K562 (cell line): ENCODE measurements around the gene GTF2H4. TPM values are rescaled to one million over a fixed set of nuclear protein-coding genes. Genes with fewer than 3 reads are reported as not detected.

ENCODE experiments used
- ATAC-seq: fragments of 200-7000 bp; cut with Tn5 transposase; 3 replicates; pipeline ENCODE4 v1.9.1; 2020; ENCODE audit warnings: moderate library complexity
- BruUV-seq: library from RNA; stranded (reverse); fragments of 400-500 nt; replicated peaks from 2 replicates; lab custom pipeline; 2021; lab: Mats Ljungman, UMichigan
- CTCF ChIA-PET: fragments of 300-600 bp; formaldehyde crosslinking; extraction: SDS; loops from one replicate; lab custom pipeline; 2021; ENCODE audit warnings: low intra/inter-chr PET ratio; lab: Yijun Ruan, JAX
- POLR2A ChIA-PET: fragments of 300-600, 350-650 bp; sonication (Branson Sonifier 250); formaldehyde crosslinking; extraction: SDS; loops from one replicate; lab custom pipeline; 2021; ENCODE audit warnings: antibody characterized with exemption, inconsistent platforms; lab: Yijun Ruan, JAX
- DNase-seq, 4 experiments: peaks; one replicate each; pipeline versions ENCODE4 v3.0.0 to v3.0.0-alpha.2; 2011 to 2018; ENCODE audit warnings: low spot score in 3 of 4, mixed read lengths in 3 of 4; ENCODE audit errors: extremely low read depth in 1 of 4
- FAIRE-seq: peaks from 2 replicates; lab custom pipeline; 2011; peaks lifted over from hg19 to GRCh38; lab: Jason Lieb, UNC
- H2AFZ ChIP-seq: 2 replicates; pipeline ENCODE4 v1.6.0; 2011; ENCODE audit warnings: low read depth, low read length, control low read depth, inconsistent platforms
- H3K27ac ChIP-seq: fragments of 200-600 bp; 3 replicates; pipeline ENCODE4 v1.8.0; 2011; ENCODE audit warnings: low read depth, mild to moderate bottlenecking, control low read depth, inconsistent platforms, low read length, moderate library complexity, mixed read lengths; ENCODE audit errors: extremely low read depth
- H3K27me3 ChIP-seq, 2 experiments: fragments of 300-600 bp in 1 of 2; 2 replicates in 1 of 2; 3 replicates in 1 of 2; pipeline versions ENCODE4 v1.6.0 to v1.8.0; 2011; ENCODE audit warnings: inconsistent platforms in 2 of 2, low read length in 2 of 2, mild to moderate bottlenecking in 1 of 2, mixed read lengths in 1 of 2, moderate library complexity in 1 of 2; ENCODE audit not compliant: control insufficient read depth in 2 of 2, insufficient read depth in 2 of 2
- H3K36me3 ChIP-seq: fragments of 300-600 bp; 3 replicates; pipeline ENCODE4 v1.8.0; 2011; ENCODE audit warnings: mild to moderate bottlenecking, low read length, inconsistent platforms; ENCODE audit not compliant: control insufficient read depth, insufficient read depth
- H3K4me1 ChIP-seq, 2 experiments: fragments of 200-600 bp in 1 of 2; replicated peaks in 1 of 2; 2 replicates in 1 of 2; 3 replicates in 1 of 2; pipeline versions ENCODE4 v1.5.1 to v1.8.0; 2011; ENCODE audit warnings: inconsistent platforms in 2 of 2, low read length in 2 of 2, mild to moderate bottlenecking in 1 of 2, mixed read lengths in 1 of 2, moderate library complexity in 1 of 2; ENCODE audit not compliant: control insufficient read depth in 2 of 2, insufficient read depth in 2 of 2
- H3K4me2 ChIP-seq: 2 replicates; pipeline ENCODE4 v1.6.1; 2011; ENCODE audit warnings: low read length, control low read depth, inconsistent platforms, mixed read lengths; ENCODE audit not compliant: insufficient read depth
- H3K4me3 ChIP-seq: fragments of 200-600 bp; sonication (generic), shearing (Covaris generic); 2 replicates; pipeline ENCODE4 v1.5.1; 2016; ENCODE audit warnings: control low read depth, inconsistent platforms
- H3K79me2 ChIP-seq: fragments of 200-600 bp; 3 replicates; pipeline ENCODE4 v1.8.0; 2011; ENCODE audit warnings: low read length, inconsistent platforms; ENCODE audit not compliant: control insufficient read depth, insufficient read depth
- H3K9ac ChIP-seq, 2 experiments: 2 replicates each; pipeline versions ENCODE4 v1.6.0 to v1.6.1; 2011; ENCODE audit warnings: low read depth in 2 of 2, low read length in 2 of 2, control low read depth in 1 of 2, inconsistent platforms in 1 of 2, mild to moderate bottlenecking in 1 of 2, mixed read lengths in 1 of 2; ENCODE audit not compliant: insufficient read depth in 1 of 2
- H3K9me1 ChIP-seq: one replicate; pipeline ENCODE4 v1.6.0; 2011; ENCODE audit warnings: inconsistent platforms, mild to moderate bottlenecking, low read length, moderate library complexity; ENCODE audit not compliant: control insufficient read depth, insufficient read depth
- H3K9me3 ChIP-seq: replicated peaks from 2 replicates; pipeline ENCODE4 v1.5.1; 2011; ENCODE audit warnings: low read depth, low read length, inconsistent platforms; ENCODE audit not compliant: control insufficient read depth, insufficient read depth
- H4K20me1 ChIP-seq: replicated peaks from 2 replicates; pipeline ENCODE4 v1.6.1; 2011; ENCODE audit warnings: low read length, inconsistent platforms, mixed read lengths; ENCODE audit not compliant: control insufficient read depth, insufficient read depth
- ASH1L ChIP-seq: fragments of 450-650 bp; IDR thresholded peaks from 2 replicates; pipeline ENCODE4 v1.6.1; 2018; ENCODE audit warnings: borderline replicate concordance, mild to moderate bottlenecking, low read depth; ENCODE audit not compliant: partially characterized antibody
- CBX3 ChIP-seq, 2 experiments: IDR thresholded peaks; 1 replicate in 1 of 2; 2 replicates in 1 of 2; pipeline ENCODE4 v1.6.1; 2012; ENCODE audit warnings: inconsistent platforms in 2 of 2, low read length in 2 of 2, borderline replicate concordance in 1 of 2, control low read depth in 1 of 2
- HDAC6 ChIP-seq: IDR thresholded peaks from 2 replicates; pipeline ENCODE4 v1.6.1; 2012; ENCODE audit warnings: low read depth, mild to moderate bottlenecking, control low read depth, inconsistent platforms, low read length, moderate library complexity
- HOXB6 ChIP-seq: fragments of 250-450 bp; sonication (Bioruptor Pico); IDR thresholded peaks from 2 replicates; pipeline ENCODE4 v1.5.1; 2022; ENCODE audit warnings: mild to moderate bottlenecking, borderline replicate concordance
- MAFK ChIP-seq: IDR thresholded peaks from 2 replicates; pipeline ENCODE4 v1.6.1; 2011; ENCODE audit warnings: low read length, improper control_type of control experiment
- MECOM ChIP-seq: fragments of 250-450 bp; sonication (Bioruptor Pico); IDR thresholded peaks from 2 replicates; pipeline ENCODE4 v1.8.0; 2022; ENCODE audit warnings: inconsistent platforms
- MEIS2 ChIP-seq: fragments of 450-650 bp; IDR thresholded peaks from 2 replicates; pipeline ENCODE4 v1.6.1; 2014; ENCODE audit warnings: mild to moderate bottlenecking; ENCODE audit not compliant: partially characterized antibody
- RAD51 ChIP-seq: fragments of 450-650 bp; IDR thresholded peaks from 2 replicates; pipeline ENCODE4 v1.7.1; 2016; ENCODE audit warnings: low read depth, mild to moderate bottlenecking, borderline replicate concordance
- SETDB1 ChIP-seq: IDR thresholded peaks from one replicate; pipeline ENCODE4 v1.6.1; 2012; ENCODE audit warnings: low read length, control low read depth, inconsistent platforms
- SMARCA5 ChIP-seq: fragments of 450-650 bp; IDR thresholded peaks from 2 replicates; pipeline ENCODE4 v1.6.1; 2016
- ZNF23 ChIP-seq: fragments of 250-450 bp; sonication (Bioruptor Pico); IDR thresholded peaks from 2 replicates; pipeline ENCODE4 v1.4.0; 2020; ENCODE audit warnings: mild to moderate bottlenecking
- WGBS: fragments of 100-300 bp; shearing (Covaris generic); methylation state at CpG from one replicate; pipeline ENCODE4 v1.1.6; 2016; ENCODE audit warnings: low coverage, mixed read lengths; ENCODE audit not compliant: insufficient coverage; ENCODE audit errors: missing lambda C conversion rate; 5-methylcytosine and 5-hydroxymethylcytosine counted together
- in situ Hi-C: fragments of 300-500 bp; cut with MboI; formaldehyde crosslinking; loops from 4 replicates; pipeline ENCODE4 v1.15.0; 2018; ENCODE audit warnings: inconsistent platforms, mixed read lengths
- intact Hi-C: fragments of 100-400 bp; cut with micrococcal nuclease; formaldehyde crosslinking; loops from 2 replicates; pipeline ENCODE4 v1.14.2; 2022
- polyA plus RNA-seq, 8 experiments: library from polyadenylated mRNA; depleted of rRNA in 4 of 8; stranded (reverse) in 5 of 8; unstranded in 3 of 8; fragments of >200 nt; fragmentation: Nextera tagmentation in 2 of 8; fragmentation: Illumina TruSeq in 1 of 8; extraction: Ambion mirVana in 2 of 8; extraction: Trizol in 1 of 8; gene quantifications; 2 replicates each; pipeline versions ENCODE4 v1.2.1 to v1.2.3, GENCODE V29; 2011 to 2014; ENCODE audit warnings: inconsistent platforms in 1 of 8, missing spikeins in 1 of 8
- total RNA-seq, 7 experiments: library from RNA; depleted of rRNA in 6 of 7; stranded (reverse); fragments of >200 nt in 6 of 7; fragmentation: Illumina TruSeq in 2 of 7; extraction: Trizol in 2 of 7; gene quantifications; 2 replicates each; pipeline versions ENCODE4 v1.2.1 to v1.2.3, GENCODE V29; 2011 to 2021; ENCODE audit warnings: low replicate concordance in 1 of 7
- TF ChIP-seq, protein P1 (sequence below): fragments of 250-450 bp; sonication (Bioruptor Pico); IDR thresholded peaks from 2 replicates; pipeline ENCODE4 v1.8.0; 2021; ENCODE audit warnings: moderate library complexity, mild to moderate bottlenecking, inconsistent platforms
- TF ChIP-seq, protein P2 (sequence below): sonication (generic); formaldehyde crosslinking; IDR thresholded peaks from 2 replicates; pipeline ENCODE4 v1.8.1; 2023; ENCODE audit warnings: mild to moderate bottlenecking, missing genetic modification reagents

The GTF2H4 gene
- total and polyA plus RNA-seq, 9 of the 15 experiments (the other 6 are each of a cell fraction or from before 2014, with no cell fraction given) = 3.6 to 86.1 (median 39.6) TPM

DNA sequence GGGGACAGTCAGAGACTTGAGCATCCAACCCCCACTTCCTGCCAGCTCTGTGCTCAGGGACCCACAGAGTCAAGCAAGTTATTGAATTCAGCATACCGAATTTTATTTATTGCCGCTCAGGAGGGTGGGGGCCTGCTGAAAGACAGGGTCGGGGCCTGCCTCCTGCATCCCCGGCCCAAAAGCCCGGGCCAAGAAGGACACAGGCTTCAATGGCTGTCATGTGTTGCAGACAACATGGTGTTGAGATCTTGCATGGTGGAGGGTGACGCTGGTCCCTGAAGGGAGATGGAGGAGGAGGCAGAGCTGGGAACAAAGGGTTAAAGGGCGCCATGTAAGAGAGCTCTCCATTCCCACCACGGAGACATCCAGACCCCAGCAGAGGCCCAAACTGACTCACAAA is 23.3 kb downstream of the GTF2H4 start:
- ChIA-PET CTCF (no interaction called here), POLR2A (interaction anchor here (1.0 to 1.5 kb wide), 2 partner anchors 10 to 12 kb away, joined by 3 to 6 read pairs; no protein-coding TSS in a partner anchor)
- Histone ChIP-seq H3K27ac (no peak overlapping the region), H3K9ac (no peak overlapping the region), H3K36me3 (peaks cover 5% of the 10 kb centered on the region; the same call in 2 of the 3 replicates), H3K9me1 (no peaks in the 10 kb centered on the region), H4K20me1 (no peaks in the 10 kb centered on the region), H3K9me3 (peaks cover 4% of the 10 kb centered on the region; the same call in 1 of the 2 replicates), H3K27me3 (peaks cover 0 to 13% of the 10 kb centered on the region in 2 experiments; a peak in 2 of 5 replicates), H3K79me2 (no peaks in the 10 kb centered on the region), H3K4me1 (no peaks in the 10 kb centered on the region; a peak in 2 of 5 replicates), H2AFZ (no peak overlapping the region), H3K4me3 (no peak overlapping the region), H3K4me2 (no peak overlapping the region)
- in situ Hi-C loops (no loop called here), intact Hi-C loops (no loop called here)
- ATAC-seq (no peak), FAIRE-seq (no peak), DNase-seq (no peak)
- TF ChIP-seq, protein P1, sequence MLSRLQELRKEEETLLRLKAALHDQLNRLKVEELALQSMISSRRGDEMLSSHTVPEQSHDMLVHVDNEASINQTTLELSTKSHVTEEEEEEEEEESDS (CRISPR knock-in tag) = no peak
- TF ChIP-seq HDAC6 (no peak), RAD51 (no peak), SMARCA5 (no peak), HOXB6 (CRISPR knock-in tag) (no peak), ZNF23 (CRISPR knock-in tag) (no peak), CBX3 (IDR thresholded peaks at IDR 0.05; ENCODE audit: borderline replicate concordance in 1 of 2, low read length in 2 of 2) (no peak), SETDB1 (no peak), MAFK (no peak), ASH1L (no peak), MECOM (CRISPR knock-in tag) (no peak), MEIS2 (no peak)
- TF ChIP-seq, protein P2, sequence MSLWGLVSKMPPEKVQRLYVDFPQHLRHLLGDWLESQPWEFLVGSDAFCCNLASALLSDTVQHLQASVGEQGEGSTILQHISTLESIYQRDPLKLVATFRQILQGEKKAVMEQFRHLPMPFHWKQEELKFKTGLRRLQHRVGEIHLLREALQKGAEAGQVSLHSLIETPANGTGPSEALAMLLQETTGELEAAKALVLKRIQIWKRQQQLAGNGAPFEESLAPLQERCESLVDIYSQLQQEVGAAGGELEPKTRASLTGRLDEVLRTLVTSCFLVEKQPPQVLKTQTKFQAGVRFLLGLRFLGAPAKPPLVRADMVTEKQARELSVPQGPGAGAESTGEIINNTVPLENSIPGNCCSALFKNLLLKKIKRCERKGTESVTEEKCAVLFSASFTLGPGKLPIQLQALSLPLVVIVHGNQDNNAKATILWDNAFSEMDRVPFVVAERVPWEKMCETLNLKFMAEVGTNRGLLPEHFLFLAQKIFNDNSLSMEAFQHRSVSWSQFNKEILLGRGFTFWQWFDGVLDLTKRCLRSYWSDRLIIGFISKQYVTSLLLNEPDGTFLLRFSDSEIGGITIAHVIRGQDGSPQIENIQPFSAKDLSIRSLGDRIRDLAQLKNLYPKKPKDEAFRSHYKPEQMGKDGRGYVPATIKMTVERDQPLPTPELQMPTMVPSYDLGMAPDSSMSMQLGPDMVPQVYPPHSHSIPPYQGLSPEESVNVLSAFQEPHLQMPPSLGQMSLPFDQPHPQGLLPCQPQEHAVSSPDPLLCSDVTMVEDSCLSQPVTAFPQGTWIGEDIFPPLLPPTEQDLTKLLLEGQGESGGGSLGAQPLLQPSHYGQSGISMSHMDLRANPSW (CRISPR knock-in tag) = no peak
- WGBS = 7% methylated on average over 8 of the region's 8 CpGs
- no TSS peak for BruUV-seq
